ENCODE measurements around the gene SUCNR1.
"Not testable (repeated sequence)": the region's sequence is repeated elsewhere in the genome, so short reads cannot be mapped to it uniquely, and the experiment has no call there.

Gene SUCNR1

DNA sequence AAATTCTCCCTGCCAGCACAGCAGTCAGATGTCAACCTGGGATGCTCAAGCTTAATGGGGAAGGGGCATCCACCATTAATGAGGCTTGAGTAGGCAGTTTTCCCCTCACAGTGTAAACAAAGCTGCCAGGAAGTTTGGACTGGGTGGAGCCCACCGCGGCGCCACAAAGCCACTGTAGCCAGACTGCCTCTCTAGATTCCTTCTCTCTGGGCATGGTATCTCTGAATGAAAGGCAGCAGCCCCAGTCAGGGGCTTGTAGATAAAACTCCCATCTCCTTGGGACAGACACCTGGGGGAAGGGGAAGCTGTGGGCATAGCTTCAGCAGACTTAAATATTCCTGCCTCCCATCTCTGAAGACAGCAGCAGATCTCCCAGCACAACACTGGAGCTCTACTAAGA lies 12.0 kb downstream of the SUCNR1 start:
- H3K27me3 ChIP-seq (ENCODE audit: control insufficient read depth, insufficient read depth, low read length, poor library complexity, severe bottlenecking); H3K4me3 ChIP-seq (ENCODE audit: insufficient read depth, low read depth, low read length); H3K36me3 ChIP-seq (ENCODE audit: control insufficient read depth, insufficient read depth, low read length); H3K4me1 ChIP-seq (ENCODE audit: control insufficient read depth, insufficient read depth, low read length); H3K9me3 ChIP-seq (ENCODE audit: control insufficient read depth, low read length); H3K27ac ChIP-seq (ENCODE audit: insufficient read depth, low read depth, low read length, poor library complexity, severe bottlenecking): not testable (repeated sequence)
- 94 to 98% methylated on average over 3 of the region's 3 CpGs for WGBS, 2 experiments

- H3K9me3 ChIP-seq (ENCODE audit: control insufficient read depth, low read length); H3K36me3 ChIP-seq (ENCODE audit: control insufficient read depth, insufficient read depth, low read length); H3K27ac ChIP-seq (ENCODE audit: insufficient read depth, low read depth, low read length, poor library complexity, severe bottlenecking); H3K27me3 ChIP-seq (ENCODE audit: control insufficient read depth, insufficient read depth, low read length, poor library complexity, severe bottlenecking); H3K4me1 ChIP-seq (ENCODE audit: control insufficient read depth, insufficient read depth, low read length); H3K4me3 ChIP-seq (ENCODE audit: insufficient read depth, low read depth, low read length): not testable (repeated sequence)
- WGBS, 2 experiments: 82 to 96% methylated on average over 1 of the region's 3 CpGs
Measured at GRCh38 chr3:151887450-151888211, 14.2 kb downstream of the SUCNR1 start.

- 94 to 96% methylated on average over 3 of the region's 4 CpGs for WGBS, 2 experiments
- H3K27me3 ChIP-seq (ENCODE audit: control insufficient read depth, insufficient read depth, low read length, poor library complexity, severe bottlenecking): no peaks in the 10 kb centered on the region
- no peaks in the 10 kb centered on the region for H3K9me3 ChIP-seq (ENCODE audit: control insufficient read depth, low read length)
- H3K27ac ChIP-seq (ENCODE audit: insufficient read depth, low read depth, low read length, poor library complexity, severe bottlenecking): no peak overlapping the region
- no peaks in the 10 kb centered on the region for H3K4me1 ChIP-seq (ENCODE audit: control insufficient read depth, insufficient read depth, low read length)
- H3K4me3 ChIP-seq (ENCODE audit: insufficient read depth, low read depth, low read length): no peak overlapping the region
- no peaks in the 10 kb centered on the region for H3K36me3 ChIP-seq (ENCODE audit: control insufficient read depth, insufficient read depth, low read length)
Measured at GRCh38 chr3:151890721-151891141, 17.3 kb downstream of the SUCNR1 start.

GRCh38 chr3:151891721-151892120 lies 18.3 kb downstream of the SUCNR1 start:
- Histone ChIP-seq H3K4me3 (ENCODE audit: insufficient read depth, low read depth, low read length) (no peak overlapping the region), H3K9me3 (ENCODE audit: control insufficient read depth, low read length) (no peaks in the 10 kb centered on the region), H3K36me3 (ENCODE audit: control insufficient read depth, insufficient read depth, low read length) (no peaks in the 10 kb centered on the region), H3K27me3 (ENCODE audit: control insufficient read depth, insufficient read depth, low read length, poor library complexity, severe bottlenecking) (no peaks in the 10 kb centered on the region), H3K27ac (ENCODE audit: insufficient read depth, low read depth, low read length, poor library complexity, severe bottlenecking) (no peak overlapping the region), H3K4me1 (ENCODE audit: control insufficient read depth, insufficient read depth, low read length) (no peaks in the 10 kb centered on the region)
- 95 to 96% methylated on average over 4 to 5 of the region's 5 CpGs for WGBS, 2 experiments

- H3K27me3 ChIP-seq (ENCODE audit: control insufficient read depth, insufficient read depth, low read length, poor library complexity, severe bottlenecking): no peaks in the 10 kb centered on the region
- H3K4me3 ChIP-seq (ENCODE audit: insufficient read depth, low read depth, low read length): no peak overlapping the region
- no peaks in the 10 kb centered on the region for H3K36me3 ChIP-seq (ENCODE audit: control insufficient read depth, insufficient read depth, low read length)
- H3K27ac ChIP-seq (ENCODE audit: insufficient read depth, low read depth, low read length, poor library complexity, severe bottlenecking): no peak overlapping the region
- no peaks in the 10 kb centered on the region for H3K9me3 ChIP-seq (ENCODE audit: control insufficient read depth, low read length)
- H3K4me1 ChIP-seq (ENCODE audit: control insufficient read depth, insufficient read depth, low read length): no peaks in the 10 kb centered on the region
Measured at GRCh38 chr3:151894219-151894618, 20.8 kb downstream of the SUCNR1 start.

DNA sequence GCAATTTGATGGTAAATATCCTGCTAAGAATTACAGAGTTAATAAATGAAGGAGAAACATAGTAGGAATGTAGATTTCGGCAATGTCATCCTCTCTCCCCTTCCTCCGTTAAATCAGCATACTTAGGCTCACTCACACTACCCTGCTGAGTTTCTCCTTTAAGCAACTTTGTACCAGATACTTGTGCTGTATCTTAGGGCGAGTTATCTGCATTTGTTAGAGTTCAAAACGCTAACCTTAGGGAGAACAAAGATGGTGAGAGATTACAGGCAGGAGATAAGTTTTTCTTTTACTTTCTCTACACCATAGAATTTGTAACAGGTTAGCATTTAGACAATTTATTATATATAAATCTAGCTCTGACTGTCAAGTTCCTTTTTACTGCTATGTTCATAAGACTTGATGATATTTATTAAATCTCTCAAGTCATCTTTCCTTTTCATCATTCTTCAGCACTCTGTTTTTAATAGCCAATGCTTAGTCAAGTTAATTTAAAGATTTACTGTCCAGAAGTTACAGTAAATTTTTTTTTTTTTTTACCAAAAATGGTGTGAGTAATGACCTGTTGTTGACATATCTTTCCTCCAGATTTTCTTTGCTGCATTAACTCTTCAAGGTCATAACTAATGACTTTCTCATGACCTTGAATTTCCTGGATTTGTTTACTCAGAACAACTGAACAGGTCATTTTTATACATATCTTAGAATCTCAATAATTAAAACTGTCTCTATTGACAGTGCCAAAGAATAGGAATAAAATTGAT lies 22.2 kb downstream of the SUCNR1 start:
- Histone ChIP-seq H3K36me3 (ENCODE audit: control insufficient read depth, insufficient read depth, low read length) (no peaks in the 10 kb centered on the region), H3K27ac (ENCODE audit: insufficient read depth, low read depth, low read length, poor library complexity, severe bottlenecking) (no peak overlapping the region), H3K27me3 (ENCODE audit: control insufficient read depth, insufficient read depth, low read length, poor library complexity, severe bottlenecking) (no peaks in the 10 kb centered on the region), H3K4me3 (ENCODE audit: insufficient read depth, low read depth, low read length) (no peak overlapping the region), H3K4me1 (ENCODE audit: control insufficient read depth, insufficient read depth, low read length) (peaks cover under 1% of the 10 kb centered on the region), H3K9me3 (ENCODE audit: control insufficient read depth, low read length) (no peaks in the 10 kb centered on the region)
- WGBS, 2 experiments: 4 to 5% methylated on average over 3 to 4 of the region's 4 CpGs

DNA sequence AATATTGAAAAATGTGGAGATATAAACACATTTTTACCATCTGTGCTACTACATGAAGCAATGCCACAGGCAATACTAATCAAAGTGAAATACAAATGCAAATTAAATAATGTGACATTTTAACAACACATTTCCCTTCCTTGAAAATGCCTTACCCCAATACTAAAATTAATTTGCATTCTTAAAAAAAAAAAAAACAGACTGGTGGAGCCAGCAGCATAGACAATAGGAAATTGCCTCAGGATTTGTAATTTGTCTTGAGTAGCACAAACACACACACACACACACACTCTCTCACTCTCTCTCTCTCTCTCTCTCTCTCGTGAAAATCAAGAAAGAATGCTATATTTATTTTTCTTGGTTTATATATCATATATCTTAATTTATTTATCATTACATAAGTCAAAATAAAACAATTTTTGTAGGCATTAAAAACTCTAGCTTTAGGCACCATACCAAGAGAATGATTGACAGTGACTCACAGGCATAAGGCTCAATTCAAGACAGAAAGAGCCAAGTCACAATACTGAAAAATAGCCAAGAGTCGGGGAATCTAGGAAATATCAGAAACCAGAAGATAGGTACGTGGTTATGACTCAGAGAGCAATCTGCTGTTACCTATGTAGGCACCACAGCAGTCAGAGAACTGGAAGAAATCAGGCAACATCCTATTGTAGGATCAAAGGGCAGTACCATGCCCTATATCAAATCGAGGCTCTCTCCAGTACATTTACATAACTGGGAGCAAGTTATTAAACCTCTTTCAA lies 23.0 kb downstream of the SUCNR1 start:
- H3K4me3 ChIP-seq (ENCODE audit: insufficient read depth, low read depth, low read length): no peak overlapping the region
- no peaks in the 10 kb centered on the region for H3K27me3 ChIP-seq (ENCODE audit: control insufficient read depth, insufficient read depth, low read length, poor library complexity, severe bottlenecking)
- H3K36me3 ChIP-seq (ENCODE audit: control insufficient read depth, insufficient read depth, low read length): no peaks in the 10 kb centered on the region
- H3K27ac ChIP-seq (ENCODE audit: insufficient read depth, low read depth, low read length, poor library complexity, severe bottlenecking): no peak overlapping the region
- no peaks in the 10 kb centered on the region for H3K9me3 ChIP-seq (ENCODE audit: control insufficient read depth, low read length)
- WGBS, 2 experiments: 90 to 91% methylated on average over 3 of the region's 4 CpGs
- peaks cover 5% of the 10 kb centered on the region for H3K4me1 ChIP-seq (ENCODE audit: control insufficient read depth, insufficient read depth, low read length)

DNA sequence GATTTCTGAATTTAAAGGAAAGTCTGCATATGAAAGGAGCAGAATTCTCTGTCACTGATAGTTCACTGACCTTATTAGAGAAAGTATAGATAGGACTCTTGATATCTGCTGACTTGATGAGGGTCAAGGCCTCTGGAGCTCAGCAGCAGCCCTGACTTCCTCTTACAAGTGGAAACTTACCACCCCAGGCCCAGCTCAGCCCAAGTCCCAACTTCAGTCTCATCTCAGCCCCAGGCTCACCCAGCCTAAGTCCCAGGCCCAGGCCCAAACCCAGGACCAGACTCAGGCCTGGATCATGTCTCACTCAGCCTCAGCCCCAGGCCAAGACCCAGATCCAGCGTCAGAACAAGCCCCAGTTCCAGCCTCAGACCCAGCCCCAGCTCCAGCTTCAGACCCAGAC lies 24.7 kb downstream of the SUCNR1 start:
- not testable (repeated sequence) for H3K27ac ChIP-seq (ENCODE audit: insufficient read depth, low read depth, low read length, poor library complexity, severe bottlenecking); H3K36me3 ChIP-seq (ENCODE audit: control insufficient read depth, insufficient read depth, low read length); H3K4me1 ChIP-seq (ENCODE audit: control insufficient read depth, insufficient read depth, low read length); H3K9me3 ChIP-seq (ENCODE audit: control insufficient read depth, low read length); H3K4me3 ChIP-seq (ENCODE audit: insufficient read depth, low read depth, low read length); H3K27me3 ChIP-seq (ENCODE audit: control insufficient read depth, insufficient read depth, low read length, poor library complexity, severe bottlenecking)
- no CpG with 5 or more reads among the region's 1 CpG for WGBS, 2 experiments

GRCh38 chr3:151898564-151899261 lies 25.3 kb downstream of the SUCNR1 start:
- H3K27ac ChIP-seq (ENCODE audit: insufficient read depth, low read depth, low read length, poor library complexity, severe bottlenecking); H3K4me1 ChIP-seq (ENCODE audit: control insufficient read depth, insufficient read depth, low read length); H3K4me3 ChIP-seq (ENCODE audit: insufficient read depth, low read depth, low read length); H3K9me3 ChIP-seq (ENCODE audit: control insufficient read depth, low read length); H3K27me3 ChIP-seq (ENCODE audit: control insufficient read depth, insufficient read depth, low read length, poor library complexity, severe bottlenecking); H3K36me3 ChIP-seq (ENCODE audit: control insufficient read depth, insufficient read depth, low read length): not testable (repeated sequence)
- WGBS, 2 experiments: 89 to 95% methylated on average over 3 of the region's 3 CpGs

GRCh38 chr3:151899996-151900395 lies 26.6 kb downstream of the SUCNR1 start:
- Histone ChIP-seq H3K27me3 (ENCODE audit: control insufficient read depth, insufficient read depth, low read length, poor library complexity, severe bottlenecking) (no peaks in the 10 kb centered on the region), H3K4me1 (ENCODE audit: control insufficient read depth, insufficient read depth, low read length) (peaks cover 9% of the 10 kb centered on the region), H3K27ac (ENCODE audit: insufficient read depth, low read depth, low read length, poor library complexity, severe bottlenecking) (no peak overlapping the region), H3K4me3 (ENCODE audit: insufficient read depth, low read depth, low read length) (no peak overlapping the region), H3K36me3 (ENCODE audit: control insufficient read depth, insufficient read depth, low read length) (no peaks in the 10 kb centered on the region), H3K9me3 (ENCODE audit: control insufficient read depth, low read length) (no peaks in the 10 kb centered on the region)

All from ectodermal cell (in vitro differentiated cells).